Right lobe of liver (tissue), 6 donors: ENCODE data around the gene PSMA7. TPM values are rescaled to one million over a fixed set of nuclear protein-coding genes. Genes with fewer than 3 reads are reported as not detected.
A peak's percentile ranks its signal among the peaks of the same experiment; 100 is the strongest.

Source experiments
- ATAC-seq, 4 donors: fragments of 200-7000 bp; cut with Tn5 transposase; one replicate each; pipeline ENCODE4 v1.9.1; 2020; ENCODE audit warnings: mild to moderate bottlenecking in 4 of 4, moderate library complexity in 4 of 4
- DNase-seq, 3 donors: peaks; one replicate each; pipeline ENCODE4 v3.0.0-alpha.2; 2020
- H3K27ac ChIP-seq, 3 donors: fragments of 200-600 bp; one replicate each; pipeline ENCODE4 v1.8.0; 2022
- H3K27me3 ChIP-seq, 2 donors: fragments of 200-600 bp; one replicate each; pipeline ENCODE4 v1.8.0; 2022
- H3K36me3 ChIP-seq, 4 donors: fragments of 200-600 bp; sonication (generic) in 1 of 4; one replicate each; pipeline versions ENCODE4 v1.5.1 to v1.8.0; 2017 to 2022; ENCODE audit warnings: control low read depth in 1 of 4
- H3K4me1 ChIP-seq, 4 donors: fragments of 200-600 bp; sonication (generic) in 1 of 4; one replicate each; pipeline versions ENCODE4 v1.5.1 to v1.8.0; 2017 to 2022; ENCODE audit warnings: control low read depth in 1 of 4
- H3K4me3 ChIP-seq, 3 donors: fragments of 200-600 bp; one replicate each; pipeline ENCODE4 v1.8.0; 2022
- H3K9me3 ChIP-seq, 4 donors: fragments of 200-600 bp; sonication (generic) in 1 of 4; one replicate each; pipeline versions ENCODE4 v1.5.1 to v1.8.0; 2017 to 2022; ENCODE audit warnings: control low read depth in 1 of 4
- CTCF ChIP-seq, 4 donors: fragments of 200-600 bp in 3 of 4; fragments of 450-650 bp in 1 of 4; IDR thresholded peaks; one replicate each; pipeline versions ENCODE4 v1.5.1 to v1.8.0; 2016 to 2022; ENCODE audit warnings: antibody characterized with exemption in 4 of 4, mild to moderate bottlenecking in 2 of 4
- POLR2A ChIP-seq: fragments of 450-650 bp; IDR thresholded peaks from one replicate; pipeline ENCODE4 v1.6.1; 2017; ENCODE audit warnings: antibody characterized with exemption, mild to moderate bottlenecking
- WGBS: methylation state at CpG from one replicate; pipeline ENCODE4 v1.1.6; 2018; ENCODE audit warnings: low coverage, low lambda C conversion rate; ENCODE audit not compliant: insufficient coverage; ENCODE audit errors: missing lambda C conversion rate; 5-methylcytosine and 5-hydroxymethylcytosine counted together
- intact Hi-C, 2 donors: fragments of 100-400 bp; cut with DNase I; formaldehyde crosslinking; loops; one replicate each; pipeline versions ENCODE4 v1.11.2 to v1.14.1; 2022
- total RNA-seq, 6 experiments: library from RNA; depleted of rRNA in 2 of 6; stranded (reverse); fragments of >200 nt in 2 of 6; fragmentation: NEBNext Ultra II Directional in 3 of 6; extraction: Animal tissue kit (Norgen Biotek cat#: 25700) in 3 of 6; gene quantifications; one replicate each; pipeline versions ENCODE4 v1.1.0 to v1.2.4, GENCODE V29; 2016 to 2023
- donor health status: DM: no; HTN: yes; CAD: no.
- donor health status: DM: no; HTN: no; CAD: no.
- donor health status: DM: no; HTN: no; CAD: no.
- donor health status: DM: no; HTN: yes; CAD: no.
- donor health status: DM: no; HTN: yes; CAD: no.

The PSMA7 gene
- total RNA-seq, 6 experiments from 2014 or later = 108 to 268 (median 116) TPM

DNA sequence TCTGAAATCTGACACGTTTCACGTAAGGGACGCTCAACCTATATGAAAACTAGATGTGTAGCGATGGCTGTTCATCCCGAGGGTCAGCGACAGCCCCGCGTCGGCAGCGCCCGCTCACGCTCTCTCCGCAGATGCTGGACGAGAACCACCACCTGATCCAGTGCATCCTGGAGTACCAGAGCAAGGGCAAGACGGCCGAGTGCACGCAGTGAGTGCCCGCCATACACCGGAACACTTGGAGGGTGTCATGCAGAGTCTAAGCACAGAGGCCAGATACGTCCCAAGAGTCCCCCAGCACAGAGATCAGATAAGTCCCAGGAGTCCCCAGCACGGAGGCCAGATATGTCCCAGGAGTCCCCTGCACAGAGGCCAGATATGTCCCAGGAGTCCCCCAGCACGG is 15.3 kb upstream of the PSMA7 start:
- intact Hi-C loops = no loop called here
- Histone ChIP-seq H3K9me3 (no peaks in the 10 kb centered on the region), H3K4me3 (no peak overlapping the region), H3K4me1 (peaks cover 0 to 24% (median 11%) of the 10 kb centered on the region in 4 donors), H3K36me3 (peaks cover 0 to 32% (median 12%) of the 10 kb centered on the region in 4 donors), H3K27me3 (no peaks in the 10 kb centered on the region), H3K27ac (no peak overlapping the region)
- TF ChIP-seq POLR2A (no peak), CTCF (IDR thresholded peaks at IDR 0.05) (no peak)
- WGBS = no CpG with 5 or more reads among the region's 22 CpGs
- no peak for DNase-seq
- ATAC-seq = no peak

DNA sequence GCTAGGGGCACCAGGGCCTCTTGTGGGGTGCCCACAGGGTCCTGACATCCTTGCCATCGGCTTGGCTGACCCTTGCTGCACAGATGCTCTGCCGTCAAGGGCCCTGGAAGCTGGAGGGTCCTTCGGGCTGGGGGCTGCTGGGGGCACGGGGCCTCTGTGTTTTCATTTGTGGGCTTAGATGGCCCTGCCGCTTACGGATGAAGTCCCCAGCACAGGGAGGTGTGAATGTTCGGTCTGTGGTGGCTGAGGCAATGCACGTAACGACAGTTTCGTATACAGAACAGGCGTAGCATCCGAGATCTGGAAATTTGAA is 14.8 kb upstream of the PSMA7 start:
- WGBS = 95% methylated on average over 5 of the region's 12 CpGs
- H3K27me3 ChIP-seq = no peaks in the 10 kb centered on the region
- intact Hi-C loops = no loop called here

GRCh38 chr20:62157387-62158087 is 14.3 kb upstream of the PSMA7 start:
- H3K4me3 ChIP-seq = no peak overlapping the region
- no peak for TF ChIP-seq CTCF (IDR thresholded peaks at IDR 0.05)
- no peak for TF ChIP-seq POLR2A
- intact Hi-C loops = no loop called here
- H3K27me3 ChIP-seq = no peaks in the 10 kb centered on the region
- WGBS = 100% methylated on average over 4 of the region's 25 CpGs
- DNase-seq = peak in 1 of 3 donors; percentile 44
- peaks cover 0 to 24% (median 11%) of the 10 kb centered on the region in 4 donors for H3K4me1 ChIP-seq
- ATAC-seq = peak in 1 of 4 donors; percentile 1
- peaks cover 0 to 22% (median 7%) of the 10 kb centered on the region in 4 donors for H3K36me3 ChIP-seq
- H3K9me3 ChIP-seq = no peaks in the 10 kb centered on the region
- H3K27ac ChIP-seq = peak overlapping the region in 1 of 3 donors; percentile 89

More for the DNA sequence above, 14.8 kb upstream of the PSMA7 start:
- DNase-seq (no peak), ATAC-seq (no peak)
- TF ChIP-seq CTCF (IDR thresholded peaks at IDR 0.05) (no peak), POLR2A (no peak)
- Histone ChIP-seq H3K4me3 (no peak overlapping the region), H3K27ac (no peak overlapping the region), H3K4me1 (peaks cover 0 to 24% (median 11%) of the 10 kb centered on the region in 4 donors), H3K36me3 (peaks cover 0 to 27% (median 10%) of the 10 kb centered on the region in 4 donors), H3K9me3 (no peaks in the 10 kb centered on the region)

- Histone ChIP-seq H3K27me3 (no peaks in the 10 kb centered on the region), H3K27ac (peak overlapping the region in 2 of 3 donors; percentile 67 to 89), H3K9me3 (no peaks in the 10 kb centered on the region), H3K36me3 (peaks cover 0 to 15% (median 3%) of the 10 kb centered on the region in 4 donors), H3K4me3 (peak overlapping the region in 1 of 3 donors; percentile 35), H3K4me1 (peaks cover 0 to 24% (median 11%) of the 10 kb centered on the region in 4 donors)
- 19% methylated on average over 4 of the region's 24 CpGs for WGBS
- DNase-seq = peak; percentile 73 to 85 (median 81)
- ATAC-seq = peak; percentile 71 to 85 (median 79)
- intact Hi-C loops = no loop called here
- TF ChIP-seq CTCF (IDR thresholded peaks at IDR 0.05) (peak; percentile 66 to 78 (median 72)), POLR2A (no peak)
Measured at GRCh38 chr20:62156592-62157386, 13.6 kb upstream of the PSMA7 start.
